ENCODE results near the gene TRIM65.
A peak's percentile ranks its signal among the peaks of the same experiment; 100 is the strongest.

TRIM65 gene, protein sequence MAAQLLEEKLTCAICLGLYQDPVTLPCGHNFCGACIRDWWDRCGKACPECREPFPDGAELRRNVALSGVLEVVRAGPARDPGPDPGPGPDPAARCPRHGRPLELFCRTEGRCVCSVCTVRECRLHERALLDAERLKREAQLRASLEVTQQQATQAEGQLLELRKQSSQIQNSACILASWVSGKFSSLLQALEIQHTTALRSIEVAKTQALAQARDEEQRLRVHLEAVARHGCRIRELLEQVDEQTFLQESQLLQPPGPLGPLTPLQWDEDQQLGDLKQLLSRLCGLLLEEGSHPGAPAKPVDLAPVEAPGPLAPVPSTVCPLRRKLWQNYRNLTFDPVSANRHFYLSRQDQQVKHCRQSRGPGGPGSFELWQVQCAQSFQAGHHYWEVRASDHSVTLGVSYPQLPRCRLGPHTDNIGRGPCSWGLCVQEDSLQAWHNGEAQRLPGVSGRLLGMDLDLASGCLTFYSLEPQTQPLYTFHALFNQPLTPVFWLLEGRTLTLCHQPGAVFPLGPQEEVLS

DNA sequence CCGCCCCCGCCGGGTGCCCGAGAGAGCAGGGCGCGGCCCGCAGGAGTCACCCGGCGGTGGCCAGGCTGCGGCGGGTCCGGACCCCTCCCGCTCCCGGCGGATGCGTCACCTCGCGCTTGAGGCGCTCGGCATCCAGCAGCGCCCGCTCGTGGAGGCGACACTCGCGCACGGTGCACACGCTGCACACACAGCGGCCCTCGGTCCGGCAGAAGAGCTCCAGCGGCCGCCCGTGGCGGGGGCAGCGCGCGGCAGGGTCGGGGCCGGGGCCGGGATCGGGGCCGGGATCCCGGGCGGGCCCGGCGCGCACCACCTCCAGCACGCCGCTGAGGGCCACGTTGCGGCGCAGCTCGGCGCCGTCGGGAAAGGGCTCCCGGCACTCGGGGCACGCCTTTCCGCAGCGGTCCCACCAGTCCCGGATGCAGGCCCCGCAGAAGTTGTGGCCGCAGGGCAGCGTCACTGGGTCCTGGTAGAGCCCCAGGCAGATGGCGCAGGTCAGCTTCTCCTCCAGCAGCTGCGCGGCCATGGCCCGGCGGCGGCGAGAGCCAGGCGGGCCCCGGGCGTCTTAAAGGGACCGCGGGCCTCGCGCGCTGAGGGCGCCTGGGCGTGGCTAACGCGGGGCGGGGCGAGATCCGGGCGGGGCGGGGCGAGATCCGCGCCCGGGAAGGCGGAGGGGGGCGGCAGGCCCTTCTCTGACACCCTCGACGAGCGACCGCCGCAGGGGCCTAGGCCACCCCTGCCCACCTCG lies at the start of gene TRIM65:
TRIM65 (minus strand) TSS at position 537 of the 745 bp plus-strand sequence; CDS start at position 523, 14 bp downstream.
- H3K36me3 ChIP-seq: peaks cover 26% of the 10 kb centered on the region

DNA sequence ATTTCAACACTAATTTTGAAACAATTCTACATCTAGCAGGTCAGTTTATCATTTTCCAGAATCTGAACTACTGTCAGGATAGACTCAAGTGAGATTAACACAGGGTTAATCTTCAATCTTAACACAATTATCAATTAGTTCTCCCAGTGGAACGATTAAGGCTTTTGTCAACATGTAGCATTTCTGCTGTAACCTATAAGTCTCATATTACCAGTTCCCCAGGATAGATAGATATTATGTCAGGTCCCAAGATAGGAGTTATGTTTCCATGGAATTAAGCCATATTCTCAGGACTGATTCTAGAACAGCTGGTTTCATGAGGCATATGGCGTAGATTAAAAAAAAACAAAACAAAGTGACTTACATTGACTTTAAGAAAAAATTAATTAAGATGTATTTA lies 48.5 kb upstream of the TRIM65 start:
- no peak overlapping the region for H3K27ac ChIP-seq
- no peaks in the 10 kb centered on the region for H3K9me3 ChIP-seq
- H3K4me3 ChIP-seq (ENCODE audit: low read depth in 1 of 2, low read length in 1 of 2): no peak overlapping the region
- H3K36me3 ChIP-seq: peaks cover 93% of the 10 kb centered on the region
- peaks cover 10 to 13% of the 10 kb centered on the region in 2 experiments for H3K4me1 ChIP-seq (ENCODE audit: control insufficient read depth in 1 of 2, insufficient read depth in 1 of 2, low read depth in 1 of 2, low read length in 1 of 2)
- TF ChIP-seq, protein P1, sequence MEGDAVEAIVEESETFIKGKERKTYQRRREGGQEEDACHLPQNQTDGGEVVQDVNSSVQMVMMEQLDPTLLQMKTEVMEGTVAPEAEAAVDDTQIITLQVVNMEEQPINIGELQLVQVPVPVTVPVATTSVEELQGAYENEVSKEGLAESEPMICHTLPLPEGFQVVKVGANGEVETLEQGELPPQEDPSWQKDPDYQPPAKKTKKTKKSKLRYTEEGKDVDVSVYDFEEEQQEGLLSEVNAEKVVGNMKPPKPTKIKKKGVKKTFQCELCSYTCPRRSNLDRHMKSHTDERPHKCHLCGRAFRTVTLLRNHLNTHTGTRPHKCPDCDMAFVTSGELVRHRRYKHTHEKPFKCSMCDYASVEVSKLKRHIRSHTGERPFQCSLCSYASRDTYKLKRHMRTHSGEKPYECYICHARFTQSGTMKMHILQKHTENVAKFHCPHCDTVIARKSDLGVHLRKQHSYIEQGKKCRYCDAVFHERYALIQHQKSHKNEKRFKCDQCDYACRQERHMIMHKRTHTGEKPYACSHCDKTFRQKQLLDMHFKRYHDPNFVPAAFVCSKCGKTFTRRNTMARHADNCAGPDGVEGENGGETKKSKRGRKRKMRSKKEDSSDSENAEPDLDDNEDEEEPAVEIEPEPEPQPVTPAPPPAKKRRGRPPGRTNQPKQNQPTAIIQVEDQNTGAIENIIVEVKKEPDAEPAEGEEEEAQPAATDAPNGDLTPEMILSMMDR (IDR thresholded peaks at IDR 0.05): no peak
- H3K27me3 ChIP-seq: no peaks in the 10 kb centered on the region

More for the DNA sequence above, at the start of gene TRIM65:
- no peaks in the 10 kb centered on the region for H3K27me3 ChIP-seq
- TF ChIP-seq, protein P1 (IDR thresholded peaks at IDR 0.05): peak; percentile 53
- H3K4me1 ChIP-seq (ENCODE audit: control insufficient read depth in 1 of 2, insufficient read depth in 1 of 2, low read depth in 1 of 2, low read length in 1 of 2): peaks cover 19 to 20% of the 10 kb centered on the region in 2 experiments
- H3K9me3 ChIP-seq: no peaks in the 10 kb centered on the region
- peak within 1 kb of the TSS; percentile 75 to 76 for H3K4me3 ChIP-seq (ENCODE audit: low read depth in 1 of 2, low read length in 1 of 2)
- H3K27ac ChIP-seq: peak within 1 kb of the TSS; percentile 80

DNA sequence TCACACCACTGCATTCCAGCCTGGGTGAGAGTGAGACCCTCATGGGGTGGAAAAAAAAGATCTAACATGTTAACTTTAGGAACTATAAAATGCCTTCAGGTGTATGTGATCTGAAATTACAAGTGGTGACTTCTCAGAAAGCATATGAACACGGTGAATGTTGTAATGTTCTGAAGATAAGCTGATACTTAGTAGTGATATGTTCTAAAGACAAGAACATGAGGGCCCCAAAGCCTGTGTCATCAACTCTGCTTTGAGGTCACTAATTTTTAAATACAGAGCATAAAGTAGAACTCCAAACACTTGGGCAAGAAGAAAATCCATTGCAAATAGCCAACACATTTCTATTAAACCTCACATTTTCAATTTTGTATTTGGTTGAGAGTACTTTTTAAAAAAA lies 46.7 kb upstream of the TRIM65 start:
- H3K9me3 ChIP-seq: no peaks in the 10 kb centered on the region
- H3K27me3 ChIP-seq: no peaks in the 10 kb centered on the region
- peaks cover 76% of the 10 kb centered on the region for H3K36me3 ChIP-seq
- H3K27ac ChIP-seq: peak overlapping the region; percentile 29
- H3K4me1 ChIP-seq (ENCODE audit: control insufficient read depth in 1 of 2, insufficient read depth in 1 of 2, low read depth in 1 of 2, low read length in 1 of 2): peaks cover 10 to 13% of the 10 kb centered on the region in 2 experiments
- H3K4me3 ChIP-seq (ENCODE audit: low read depth in 1 of 2, low read length in 1 of 2): no peak overlapping the region
- TF ChIP-seq, protein P1 (IDR thresholded peaks at IDR 0.05): no peak

DNA sequence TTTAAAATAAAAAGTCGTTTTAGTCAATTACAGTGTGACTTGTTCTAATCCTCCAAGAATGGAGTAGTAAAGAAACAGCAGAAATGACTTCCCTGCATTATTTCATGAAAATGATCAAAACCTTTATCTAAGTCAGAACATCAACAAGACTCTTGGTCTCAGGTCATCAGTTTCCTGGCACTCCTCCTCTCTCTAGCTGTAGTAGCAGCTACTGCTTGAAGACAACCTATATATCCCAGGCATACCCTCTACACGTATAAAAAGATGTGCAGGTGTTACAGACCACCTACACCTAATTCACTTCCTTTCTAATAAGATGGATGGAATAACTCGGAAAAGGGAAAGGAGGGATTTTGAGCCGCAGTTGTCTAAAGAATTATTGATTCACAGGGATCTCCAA lies 45.7 kb upstream of the TRIM65 start:
- H3K4me3 ChIP-seq (ENCODE audit: low read depth in 1 of 2, low read length in 1 of 2): no peak overlapping the region
- H3K27ac ChIP-seq: no peak overlapping the region
- no peaks in the 10 kb centered on the region for H3K9me3 ChIP-seq
- H3K36me3 ChIP-seq: peaks cover 66% of the 10 kb centered on the region
- peaks cover 10 to 13% of the 10 kb centered on the region in 2 experiments for H3K4me1 ChIP-seq (ENCODE audit: control insufficient read depth in 1 of 2, insufficient read depth in 1 of 2, low read depth in 1 of 2, low read length in 1 of 2)
- TF ChIP-seq, protein P1 (IDR thresholded peaks at IDR 0.05): no peak
- H3K27me3 ChIP-seq: no peaks in the 10 kb centered on the region

DNA sequence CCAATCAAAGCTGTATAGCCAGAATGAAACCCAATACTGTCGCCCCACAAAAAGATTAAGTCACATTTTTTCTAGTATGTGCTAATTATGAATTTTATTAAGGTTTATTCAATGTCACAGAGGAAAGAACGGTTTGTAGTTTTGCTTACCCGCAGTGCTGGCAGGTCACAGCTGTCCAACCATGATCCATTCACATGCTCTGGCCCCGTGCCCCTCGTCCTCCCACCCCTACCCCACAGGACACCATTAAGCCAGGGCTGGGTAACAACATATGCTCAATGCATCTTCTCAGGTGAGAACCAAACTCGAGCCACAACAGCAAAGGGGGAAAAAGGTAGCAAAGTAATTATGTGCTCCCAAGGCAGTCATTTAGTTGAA lies 44.7 kb upstream of the TRIM65 start:
- Histone ChIP-seq H3K27me3 (no peaks in the 10 kb centered on the region), H3K4me3 (ENCODE audit: low read depth in 1 of 2, low read length in 1 of 2) (peak overlapping the region; percentile 63 to 80), H3K9me3 (no peaks in the 10 kb centered on the region), H3K27ac (peak overlapping the region; percentile 62), H3K4me1 (ENCODE audit: control insufficient read depth in 1 of 2, insufficient read depth in 1 of 2, low read depth in 1 of 2, low read length in 1 of 2) (peaks cover 10 to 13% of the 10 kb centered on the region in 2 experiments), H3K36me3 (peaks cover 56% of the 10 kb centered on the region)
- TF ChIP-seq, protein P1 (IDR thresholded peaks at IDR 0.05): no peak

Data from neutrophil (primary cell).